Left ventricle myocardium inferior (tissue), 1 donor: ENCODE data around the gene APC. TPM values are rescaled to one million over a fixed set of nuclear protein-coding genes. Genes with fewer than 3 reads are reported as not detected.

Experiments
- DNase-seq: peaks from one replicate; pipeline ENCODE4 v3.0.0-alpha.2; 2020
- H3K27ac ChIP-seq: fragments of 200-600 bp; replicated peaks from 2 replicates; pipeline ENCODE4 v1.8.0; 2021
- H3K27me3 ChIP-seq: fragments of 200-600 bp; 2 replicates; pipeline ENCODE4 v1.8.0; 2021; ENCODE audit warnings: low read depth
- H3K36me3 ChIP-seq: fragments of 200-600 bp; 2 replicates; pipeline ENCODE4 v1.8.0; 2021
- H3K4me1 ChIP-seq: fragments of 200-600 bp; 2 replicates; pipeline ENCODE4 v1.8.0; 2021
- H3K4me3 ChIP-seq: fragments of 200-600 bp; 2 replicates; pipeline ENCODE4 v1.8.0; 2021; ENCODE audit warnings: mild to moderate bottlenecking, moderate library complexity
- H3K9me3 ChIP-seq: fragments of 200-600 bp; replicated peaks from 2 replicates; pipeline ENCODE4 v1.8.0; 2021
- CTCF ChIP-seq: fragments of 200-600 bp; IDR thresholded peaks from 2 replicates; pipeline ENCODE4 v1.8.0; 2021; ENCODE audit warnings: antibody characterized with exemption, mild to moderate bottlenecking, borderline replicate concordance
- intact Hi-C: fragments of 100-400 bp; cut with micrococcal nuclease; formaldehyde crosslinking; loops from one replicate; pipeline ENCODE4 v1.11.0; 2022
- long read RNA-seq: library from polyadenylated mRNA; unstranded; transcript quantifications from one replicate; pipeline ENCODE4 v2.0.0, GENCODE V29; 2021
- total RNA-seq: library from RNA; stranded (reverse); fragmentation: NEBNext Ultra II Directional; extraction: Animal tissue kit (Norgen Biotek cat#: 25700); gene quantifications from one replicate; pipeline ENCODE4 v1.2.1, GENCODE V29; 2021
- donor health status: DM: no; HTN: yes; CAD: no; lungs with severe emphysema.

APC gene
- 33.4 TPM for total RNA-seq
- long read RNA-seq, partial matches to known transcripts: 0 of 1 reads
- long read RNA-seq, other reads (novel, unspliced or antisense): 1 of 1 reads

GRCh38 chr5:112737463-112738190 is at the start of gene APC:
Gene APC (plus strand): TSS chr5:112737885. CDS start chr5:112754891, 17,006 bp downstream.
- no peaks in the 10 kb centered on the region for H3K36me3 ChIP-seq
- H3K27ac ChIP-seq: peak within 1 kb of the TSS; percentile 84
- peak; percentile 96 for DNase-seq
- no peaks in the 10 kb centered on the region for H3K27me3 ChIP-seq
- no peaks in the 10 kb centered on the region for H3K9me3 ChIP-seq
- intact Hi-C loops: no loop called here
- TF ChIP-seq CTCF: peak; percentile 41
- peak within 1 kb of the TSS; percentile 79 for H3K4me3 ChIP-seq
- peaks cover 42% of the 10 kb centered on the region for H3K4me1 ChIP-seq

GRCh38 chr5:112689155-112689909 is 48.4 kb upstream of the APC start:
- Histone ChIP-seq H3K27ac (no peak overlapping the region), H3K4me1 (peaks cover 22% of the 10 kb centered on the region), H3K27me3 (no peaks in the 10 kb centered on the region), H3K9me3 (no peaks in the 10 kb centered on the region), H3K4me3 (no peak overlapping the region), H3K36me3 (no peaks in the 10 kb centered on the region)
- DNase-seq: no peak
- no peak for TF ChIP-seq CTCF
- intact Hi-C loops: no loop called here

GRCh38 chr5:112690605-112691338 is 46.9 kb upstream of the APC start:
- Histone ChIP-seq H3K27me3 (no peaks in the 10 kb centered on the region), H3K4me1 (peaks cover 8% of the 10 kb centered on the region), H3K4me3 (no peak overlapping the region), H3K9me3 (no peaks in the 10 kb centered on the region), H3K27ac (no peak overlapping the region), H3K36me3 (no peaks in the 10 kb centered on the region)
- no peak for DNase-seq
- TF ChIP-seq CTCF: no peak
- intact Hi-C loops: no loop called here

GRCh38 chr5:112691339-112691680 is 46.4 kb upstream of the APC start:
- Histone ChIP-seq H3K27me3 (no peaks in the 10 kb centered on the region), H3K36me3 (no peaks in the 10 kb centered on the region), H3K4me1 (peaks cover 3% of the 10 kb centered on the region), H3K27ac (no peak overlapping the region), H3K4me3 (no peak overlapping the region), H3K9me3 (no peaks in the 10 kb centered on the region)
- TF ChIP-seq CTCF: peak; percentile 29
- DNase-seq: no peak
- intact Hi-C loops: no loop called here

GRCh38 chr5:112691758-112692157 is 45.9 kb upstream of the APC start:
- Histone ChIP-seq H3K27me3 (no peaks in the 10 kb centered on the region), H3K9me3 (no peaks in the 10 kb centered on the region), H3K4me3 (no peak overlapping the region), H3K36me3 (no peaks in the 10 kb centered on the region), H3K4me1 (no peaks in the 10 kb centered on the region), H3K27ac (no peak overlapping the region)
- intact Hi-C loops: no loop called here
- DNase-seq: no peak
- peak; percentile 30 for TF ChIP-seq CTCF
